Smooth muscle cell (in vitro differentiated cells): ENCODE data around the gene MDM4. TPM values are rescaled to one million over a fixed set of nuclear protein-coding genes. Genes with fewer than 3 reads are reported as not detected.
"Not testable (repeated sequence)": the region's sequence is repeated elsewhere in the genome, so short reads cannot be mapped to it uniquely, and the experiment has no call there.

Experiments used
- DNase-seq: peaks from one replicate; lab custom pipeline; 2025; ENCODE audit not compliant: unreplicated experiment; lab: John Stamatoyannopoulos, UW
- H2AFZ ChIP-seq: fragments of 200-600 bp; sonication (generic); 2 replicates; pipeline ENCODE4 v1.6.0; 2016; ENCODE audit warnings: antibody characterized with exemption, low read depth, mild to moderate bottlenecking
- H3F3A ChIP-seq: fragments of 200-600 bp; sonication (generic); 2 replicates; pipeline ENCODE4 v1.6.0; 2017; ENCODE audit warnings: antibody characterized with exemption, low read depth
- H3K27ac ChIP-seq: fragments of 200-600 bp; sonication (generic); 2 replicates; pipeline ENCODE4 v1.5.1; 2016; ENCODE audit warnings: low read depth, mild to moderate bottlenecking
- H3K27me3 ChIP-seq: fragments of 200-600 bp; sonication (generic); 2 replicates; pipeline ENCODE4 v1.6.1; 2016; ENCODE audit warnings: low read depth, mild to moderate bottlenecking
- H3K36me3 ChIP-seq: fragments of 200-600 bp; sonication (generic); 2 replicates; pipeline ENCODE4 v1.5.1; 2016; ENCODE audit warnings: low read depth
- H3K4me1 ChIP-seq: fragments of 200-600 bp; sonication (generic); 2 replicates; pipeline ENCODE4 v1.5.1; 2016; ENCODE audit warnings: low read depth
- H3K4me2 ChIP-seq: fragments of 200-600 bp; sonication (generic); 2 replicates; pipeline ENCODE4 v1.6.0; 2016; ENCODE audit warnings: mild to moderate bottlenecking
- H3K4me3 ChIP-seq: fragments of 200-600 bp; sonication (generic); 2 replicates; pipeline ENCODE4 v1.5.1; 2016; ENCODE audit warnings: mild to moderate bottlenecking
- H3K79me2 ChIP-seq: fragments of 200-600 bp; sonication (generic); 2 replicates; pipeline ENCODE4 v1.6.0; 2016; ENCODE audit warnings: low read depth, mild to moderate bottlenecking
- H3K9ac ChIP-seq: fragments of 200-600 bp; sonication (generic); 2 replicates; pipeline ENCODE4 v1.6.0; 2016; ENCODE audit warnings: low read depth
- H3K9me3 ChIP-seq: fragments of 200-600 bp; sonication (generic); replicated peaks from 2 replicates; pipeline ENCODE4 v1.5.1; 2016; ENCODE audit warnings: low read depth
- H4K20me1 ChIP-seq: fragments of 200-600 bp; sonication (generic); 2 replicates; pipeline ENCODE4 v1.6.0; 2016; ENCODE audit warnings: low read depth
- CTCF ChIP-seq: fragments of 200-600 bp; sonication (generic); IDR thresholded peaks from 2 replicates; pipeline ENCODE4 v1.5.1; 2017; ENCODE audit warnings: borderline replicate concordance, mild to moderate bottlenecking, antibody characterized with exemption; ENCODE audit not compliant: insufficient read depth, poor library complexity, severe bottlenecking
- WGBS: methylation state at CpG from one replicate; pipeline ENCODE4 v1.1.7; 2016; ENCODE audit warnings: low lambda C conversion rate; 5-methylcytosine and 5-hydroxymethylcytosine counted together
- polyA plus RNA-seq: library from polyadenylated mRNA; unstranded; fragments of >200 nt; fragmentation: Nextera tagmentation; extraction: Ambion mirVana; gene quantifications from 2 replicates; pipeline ENCODE4 v1.2.1, GENCODE V29; 2016
- total RNA-seq: library from RNA; depleted of rRNA; stranded (reverse); fragments of >200 nt; gene quantifications from 2 replicates; pipeline ENCODE4 v1.2.3, GENCODE V29; 2014

The MDM4 gene
- total and polyA plus RNA-seq, 2 experiments from 2014 or later = 10.8 to 31.7 TPM

GRCh38 chr1:204509186-204509635 is 7.0 kb upstream of the MDM4 start:
- no peak overlapping the region for H3K27ac ChIP-seq
- no peak for DNase-seq
- H3K36me3 ChIP-seq = no peaks in the 10 kb centered on the region
- H3K9me3 ChIP-seq = no peaks in the 10 kb centered on the region
- H4K20me1 ChIP-seq = no peaks in the 10 kb centered on the region
- 90% methylated on average over 9 of the region's 9 CpGs for WGBS
- no peak for TF ChIP-seq CTCF
- no peak overlapping the region for H3K4me3 ChIP-seq
- no peaks in the 10 kb centered on the region for H3K4me1 ChIP-seq
- no peak overlapping the region for H2AFZ ChIP-seq
- H3K4me2 ChIP-seq = no peak overlapping the region
- no peaks in the 10 kb centered on the region for H3K79me2 ChIP-seq
- H3K9ac ChIP-seq = no peak overlapping the region
- peaks cover 4% of the 10 kb centered on the region for H3F3A ChIP-seq
- no peaks in the 10 kb centered on the region for H3K27me3 ChIP-seq

GRCh38 chr1:204511366-204511765 is 4.8 kb upstream of the MDM4 start:
- Histone ChIP-seq H3K27ac (no peak overlapping the region), H3K27me3 (no peaks in the 10 kb centered on the region), H3K4me2 (no peak overlapping the region), H3K9ac (no peak overlapping the region), H4K20me1 (no peaks in the 10 kb centered on the region), H3K79me2 (no peaks in the 10 kb centered on the region), H3F3A (peaks cover 4% of the 10 kb centered on the region), H3K4me3 (no peak overlapping the region), H3K9me3 (no peaks in the 10 kb centered on the region), H2AFZ (no peak overlapping the region), H3K36me3 (no peaks in the 10 kb centered on the region), H3K4me1 (no peaks in the 10 kb centered on the region)
- no peak for DNase-seq
- TF ChIP-seq CTCF = no peak

- 91% methylated on average over 15 of the region's 15 CpGs for WGBS
- H3K9ac ChIP-seq = no peak overlapping the region
- H4K20me1 ChIP-seq = no peaks in the 10 kb centered on the region
- no peaks in the 10 kb centered on the region for H3K27me3 ChIP-seq
- H3K27ac ChIP-seq = no peak overlapping the region
- no peak overlapping the region for H3K4me3 ChIP-seq
- peaks cover 5% of the 10 kb centered on the region for H3K4me1 ChIP-seq
- DNase-seq = no peak
- no peaks in the 10 kb centered on the region for H3K9me3 ChIP-seq
- H3K4me2 ChIP-seq = no peak overlapping the region
- no peaks in the 10 kb centered on the region for H3K36me3 ChIP-seq
- TF ChIP-seq CTCF = no peak
- no peaks in the 10 kb centered on the region for H3F3A ChIP-seq
- H2AFZ ChIP-seq = no peak overlapping the region
- H3K79me2 ChIP-seq = peaks cover 17% of the 10 kb centered on the region
Observed at GRCh38 chr1:204513117-204513716, 3.0 kb upstream of the MDM4 start.

GRCh38 chr1:204514828-204515227 is 1.4 kb upstream of the MDM4 start:
- Histone ChIP-seq H3F3A (no peaks in the 10 kb centered on the region), H2AFZ (no peak overlapping the region), H3K27me3 (no peaks in the 10 kb centered on the region), H3K79me2 (peaks cover 33% of the 10 kb centered on the region), H3K4me1 (peaks cover 5% of the 10 kb centered on the region), H3K4me2 (no peak overlapping the region), H3K27ac (no peak overlapping the region), H4K20me1 (peaks cover 12% of the 10 kb centered on the region), H3K9me3 (no peaks in the 10 kb centered on the region), H3K4me3 (no peak overlapping the region), H3K9ac (no peak overlapping the region), H3K36me3 (no peaks in the 10 kb centered on the region)
- TF ChIP-seq CTCF = no peak
- WGBS = 76% methylated on average over 2 of the region's 2 CpGs
- DNase-seq = no peak

- DNase-seq, H3K4me1 ChIP-seq, H3K27me3 ChIP-seq, H3K36me3 ChIP-seq, H2AFZ ChIP-seq, H3F3A ChIP-seq, H3K9me3 ChIP-seq: not testable (repeated sequence)
- Histone ChIP-seq H3K9ac (peak overlapping the region; percentile 92), H4K20me1 (peaks cover 37% of the 10 kb centered on the region), H3K4me3 (peak overlapping the region; percentile 77), H3K79me2 (peaks cover 59% of the 10 kb centered on the region), H3K4me2 (peak overlapping the region; percentile 86), H3K27ac (peak overlapping the region; percentile 87)
- WGBS = 97% methylated on average over 19 of the region's 19 CpGs
Observed at GRCh38 chr1:204517382-204517781, 1.2 kb downstream of the MDM4 start.
